DND-41 (cell line): ENCODE results near the gene CLEC4D.

ENCODE experiments used
- EZH2 ChIP-seq: IDR thresholded peaks from 3 replicates; pipeline ENCODE4 v1.6.1; 2012; ENCODE audit warnings: borderline replicate concordance, low read depth, mild to moderate bottlenecking, moderate library complexity, low read length, inconsistent platforms; ENCODE audit not compliant: severe bottlenecking
- TF ChIP-seq, protein P1 (sequence below): IDR thresholded peaks from 2 replicates; pipeline ENCODE4 v1.5.1; 2012; ENCODE audit warnings: borderline replicate concordance, low read length, moderate library complexity, mild to moderate bottlenecking; ENCODE audit not compliant: poor library complexity, severe bottlenecking; ENCODE audit errors: extremely low read depth

- TF ChIP-seq, protein P1, sequence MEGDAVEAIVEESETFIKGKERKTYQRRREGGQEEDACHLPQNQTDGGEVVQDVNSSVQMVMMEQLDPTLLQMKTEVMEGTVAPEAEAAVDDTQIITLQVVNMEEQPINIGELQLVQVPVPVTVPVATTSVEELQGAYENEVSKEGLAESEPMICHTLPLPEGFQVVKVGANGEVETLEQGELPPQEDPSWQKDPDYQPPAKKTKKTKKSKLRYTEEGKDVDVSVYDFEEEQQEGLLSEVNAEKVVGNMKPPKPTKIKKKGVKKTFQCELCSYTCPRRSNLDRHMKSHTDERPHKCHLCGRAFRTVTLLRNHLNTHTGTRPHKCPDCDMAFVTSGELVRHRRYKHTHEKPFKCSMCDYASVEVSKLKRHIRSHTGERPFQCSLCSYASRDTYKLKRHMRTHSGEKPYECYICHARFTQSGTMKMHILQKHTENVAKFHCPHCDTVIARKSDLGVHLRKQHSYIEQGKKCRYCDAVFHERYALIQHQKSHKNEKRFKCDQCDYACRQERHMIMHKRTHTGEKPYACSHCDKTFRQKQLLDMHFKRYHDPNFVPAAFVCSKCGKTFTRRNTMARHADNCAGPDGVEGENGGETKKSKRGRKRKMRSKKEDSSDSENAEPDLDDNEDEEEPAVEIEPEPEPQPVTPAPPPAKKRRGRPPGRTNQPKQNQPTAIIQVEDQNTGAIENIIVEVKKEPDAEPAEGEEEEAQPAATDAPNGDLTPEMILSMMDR = no peak
- no peak for TF ChIP-seq EZH2
Measured at GRCh38 chr12:8564656-8565055, 51.4 kb downstream of the CLEC4D start.
